KOPT-K1 (cell line): ENCODE measurements around the gene IPO8.

Experiments used
- H3K27ac ChIP-seq: fragments of 200-600 bp; sonication (generic); 2 replicates; pipeline ENCODE4 v1.5.1; 2016; ENCODE audit warnings: antibody characterized with exemption, mild to moderate bottlenecking, low read depth, low read length; ENCODE audit not compliant: poor library complexity, severe bottlenecking
- H3K36me3 ChIP-seq: fragments of 200-600 bp; sonication (generic); 2 replicates; pipeline ENCODE4 v1.5.1; 2017; ENCODE audit warnings: antibody characterized with exemption, mild to moderate bottlenecking, low read length, moderate library complexity; ENCODE audit not compliant: insufficient read depth
- H3K9me3 ChIP-seq: fragments of 200-600 bp; sonication (generic); 2 replicates; pipeline ENCODE4 v1.5.1; 2017; ENCODE audit warnings: antibody characterized with exemption, low read length, mild to moderate bottlenecking; ENCODE audit not compliant: insufficient read depth, poor library complexity, severe bottlenecking

IPO8 gene

GRCh38 chr12:30698346-30698745 lies 2.7 kb upstream of the IPO8 start:
- H3K36me3 ChIP-seq, result no peaks in the 10 kb centered on the region
- no peak overlapping the region for H3K27ac ChIP-seq
- no peaks in the 10 kb centered on the region for H3K9me3 ChIP-seq

- Histone ChIP-seq H3K27ac (no peak overlapping the region), H3K36me3 (no peaks in the 10 kb centered on the region), H3K9me3 (no peaks in the 10 kb centered on the region)
Observed at GRCh38 chr12:30696943-30697342, 1.3 kb upstream of the IPO8 start.

GRCh38 chr12:30696486-30696885 lies 817 bp upstream of the IPO8 start:
- H3K36me3 ChIP-seq, result no peaks in the 10 kb centered on the region
- no peaks in the 10 kb centered on the region for H3K9me3 ChIP-seq
- no peak overlapping the region for H3K27ac ChIP-seq

- Histone ChIP-seq H3K36me3 (no peaks in the 10 kb centered on the region), H3K9me3 (no peaks in the 10 kb centered on the region), H3K27ac (peak overlapping the region; percentile 63)
Observed at GRCh38 chr12:30696103-30696408, 387 bp upstream of the IPO8 start.

GRCh38 chr12:30694412-30695198 lies 1.1 kb downstream of the IPO8 start:
- peak overlapping the region; percentile 63 for H3K27ac ChIP-seq
- H3K9me3 ChIP-seq, result no peaks in the 10 kb centered on the region
- H3K36me3 ChIP-seq, result no peaks in the 10 kb centered on the region; the same call in 1 of the 2 replicates

- Histone ChIP-seq H3K27ac (no peak overlapping the region), H3K36me3 (no peaks in the 10 kb centered on the region; the same call in 1 of the 2 replicates), H3K9me3 (no peaks in the 10 kb centered on the region)
Observed at GRCh38 chr12:30692470-30692869, 3.2 kb downstream of the IPO8 start.

- Histone ChIP-seq H3K36me3 (peaks cover 1% of the 10 kb centered on the region), H3K27ac (no peak overlapping the region), H3K9me3 (no peaks in the 10 kb centered on the region)
Observed at GRCh38 chr12:30691122-30691879, 4.4 kb downstream of the IPO8 start.

- H3K9me3 ChIP-seq, result no peaks in the 10 kb centered on the region
- H3K36me3 ChIP-seq, result peaks cover 24% of the 10 kb centered on the region
- H3K27ac ChIP-seq, result no peak overlapping the region
Observed at GRCh38 chr12:30687265-30687986, 8.2 kb downstream of the IPO8 start.

- H3K9me3 ChIP-seq, result no peaks in the 10 kb centered on the region
- H3K36me3 ChIP-seq, result peaks cover 76% of the 10 kb centered on the region
- H3K27ac ChIP-seq, result no peak overlapping the region
Observed at GRCh38 chr12:30679241-30679640, 16.4 kb downstream of the IPO8 start.

GRCh38 chr12:30678221-30678620 lies 17.4 kb downstream of the IPO8 start:
- H3K36me3 ChIP-seq, result peaks cover 76% of the 10 kb centered on the region
- H3K9me3 ChIP-seq, result no peaks in the 10 kb centered on the region
- H3K27ac ChIP-seq, result no peak overlapping the region

GRCh38 chr12:30661210-30661609 lies 34.5 kb downstream of the IPO8 start:
- Histone ChIP-seq H3K27ac (no peak overlapping the region), H3K36me3 (peaks cover 82% of the 10 kb centered on the region), H3K9me3 (no peaks in the 10 kb centered on the region)

GRCh38 chr12:30652034-30652696 lies 43.5 kb downstream of the IPO8 start:
- H3K27ac ChIP-seq, result no peak overlapping the region
- H3K9me3 ChIP-seq, result no peaks in the 10 kb centered on the region
- H3K36me3 ChIP-seq, result peaks cover 42% of the 10 kb centered on the region

- Histone ChIP-seq H3K27ac (no peak overlapping the region), H3K9me3 (no peaks in the 10 kb centered on the region), H3K36me3 (peaks cover 43% of the 10 kb centered on the region)
Observed at GRCh38 chr12:30646821-30647220, 48.8 kb downstream of the IPO8 start.

GRCh38 chr12:30643366-30643765 lies 52.3 kb downstream of the IPO8 start:
- Histone ChIP-seq H3K36me3 (peaks cover 46% of the 10 kb centered on the region), H3K9me3 (no peaks in the 10 kb centered on the region)

GRCh38 chr12:30640392-30640791 lies 55.3 kb downstream of the IPO8 start:
- Histone ChIP-seq H3K9me3 (no peaks in the 10 kb centered on the region), H3K27ac (no peak overlapping the region), H3K36me3 (peaks cover 64% of the 10 kb centered on the region)

More at GRCh38 chr12:30643366-30643765, 52.3 kb downstream of the IPO8 start:
- no peak overlapping the region for H3K27ac ChIP-seq
